SW480 (cell line): Measurements from ENCODE around the gene RBM43.
"Not testable (repeated sequence)": the region's sequence is repeated elsewhere in the genome, so short reads cannot be mapped to it uniquely, and the experiment has no call there.

Source experiments
- DNase-seq: peaks from one replicate; pipeline ENCODE4 v3.0.0-alpha.2; 2016; ENCODE audit warnings: low spot score

The RBM43 gene

DNA sequence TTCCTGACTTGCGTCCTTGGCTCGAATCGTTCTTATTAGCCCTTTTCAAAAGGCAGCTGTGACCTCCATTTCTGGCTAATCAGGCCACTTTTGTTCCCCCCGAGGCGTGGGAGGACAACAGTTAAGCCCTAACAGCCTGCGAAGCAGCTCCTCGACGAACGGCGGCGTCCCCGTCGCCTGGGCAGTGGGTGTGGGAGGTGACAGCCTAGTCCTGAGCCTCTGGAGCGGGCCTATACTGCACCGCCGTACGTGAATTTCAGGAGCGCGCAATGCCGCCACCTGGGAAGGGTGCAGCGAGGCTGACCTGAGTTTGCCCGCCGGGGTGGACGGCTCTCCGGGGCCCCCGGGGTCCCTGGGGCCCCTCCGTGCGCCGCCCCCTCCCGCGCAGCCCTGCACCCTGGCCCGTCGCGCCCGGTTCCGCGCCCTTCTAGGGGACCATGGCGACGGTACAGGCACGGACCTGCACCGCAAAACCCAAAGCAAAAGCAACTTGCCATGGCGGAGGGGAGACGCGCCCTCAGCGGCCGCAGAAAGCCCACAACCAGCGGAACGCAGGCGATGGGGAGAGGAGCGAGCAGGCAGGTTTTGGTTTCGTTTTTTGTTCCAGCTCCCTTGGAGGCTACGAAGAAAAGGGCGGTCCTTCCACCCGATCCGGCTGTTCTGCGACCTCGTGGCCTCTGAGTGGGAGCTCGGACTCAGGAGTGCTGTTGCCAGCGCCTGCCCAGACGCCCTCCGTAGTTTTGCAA lies at the start of gene RBM43:
RBM43 (minus strand) TSS at position 633 of the 746 bp plus-strand sequence; CDS start at position 497, 136 bp downstream.
- peak; percentile 88 for DNase-seq

DNA sequence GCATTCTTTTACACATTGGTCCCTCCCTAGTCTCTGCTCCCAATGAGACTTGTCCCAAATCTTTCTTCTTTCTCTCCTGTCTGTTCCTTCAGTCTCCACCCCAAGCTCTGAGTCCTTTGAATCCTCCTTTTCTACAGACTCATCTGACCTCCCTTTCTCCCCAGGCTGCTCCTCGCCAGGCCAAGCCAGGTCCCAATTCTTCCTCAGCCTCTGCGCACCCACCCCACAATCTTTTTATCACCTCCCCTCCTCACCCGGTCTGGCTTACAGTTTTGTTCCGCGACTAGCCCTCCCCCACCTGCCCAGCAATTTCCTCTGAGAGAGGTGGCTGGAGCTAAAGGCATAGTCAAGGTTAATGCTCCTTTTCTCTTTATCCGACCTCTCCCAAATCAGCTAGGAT lies 48.6 kb upstream of the RBM43 start:
- not testable (repeated sequence) for DNase-seq

DNA sequence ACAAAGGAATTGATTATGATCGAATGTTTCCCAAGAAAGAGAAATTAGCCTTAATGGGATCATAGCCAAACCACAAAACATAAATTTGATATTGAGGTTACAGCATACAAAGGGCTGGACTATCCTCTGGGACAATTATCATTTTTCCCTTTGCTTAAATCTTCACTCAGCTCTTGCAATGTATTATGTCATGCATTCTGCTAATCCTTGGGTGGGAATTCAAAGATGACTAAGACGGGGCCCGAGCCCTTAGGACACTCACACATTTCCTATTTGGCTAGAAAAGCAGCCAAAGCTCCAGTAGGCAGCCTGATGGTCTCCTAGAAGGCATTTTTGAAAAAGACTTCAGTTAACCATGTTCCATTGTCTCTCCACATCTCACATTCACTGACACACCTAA lies 45.0 kb upstream of the RBM43 start:
- DNase-seq = peak; percentile 26

DNA sequence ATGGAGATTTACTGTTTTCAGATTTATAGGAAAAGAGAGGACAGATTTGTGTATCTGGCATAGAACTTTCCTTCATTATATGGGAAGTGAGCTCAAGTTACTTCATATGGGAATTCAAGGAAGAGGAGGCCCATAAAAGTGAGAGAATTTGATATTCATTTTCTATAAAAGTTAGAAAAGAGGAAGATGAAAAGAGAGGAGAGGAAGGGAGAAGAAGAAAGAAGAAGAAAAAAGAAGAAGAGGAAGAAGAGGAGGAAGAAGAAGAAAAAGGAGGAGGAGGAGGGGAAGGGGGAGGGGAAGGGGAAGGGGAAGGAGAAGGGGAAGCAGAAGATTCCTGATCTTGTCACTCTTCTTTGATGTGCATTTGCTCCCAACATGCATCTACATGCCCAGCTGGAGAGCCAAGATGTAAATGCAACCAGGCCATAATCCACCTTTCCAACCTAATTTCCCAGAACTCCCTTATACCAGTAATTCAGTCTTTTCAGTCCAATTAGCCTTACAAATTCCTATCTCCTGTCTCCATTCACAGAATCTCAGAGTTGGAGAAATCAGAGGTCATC lies 43.5 kb upstream of the RBM43 start:
- DNase-seq = no peak

DNA sequence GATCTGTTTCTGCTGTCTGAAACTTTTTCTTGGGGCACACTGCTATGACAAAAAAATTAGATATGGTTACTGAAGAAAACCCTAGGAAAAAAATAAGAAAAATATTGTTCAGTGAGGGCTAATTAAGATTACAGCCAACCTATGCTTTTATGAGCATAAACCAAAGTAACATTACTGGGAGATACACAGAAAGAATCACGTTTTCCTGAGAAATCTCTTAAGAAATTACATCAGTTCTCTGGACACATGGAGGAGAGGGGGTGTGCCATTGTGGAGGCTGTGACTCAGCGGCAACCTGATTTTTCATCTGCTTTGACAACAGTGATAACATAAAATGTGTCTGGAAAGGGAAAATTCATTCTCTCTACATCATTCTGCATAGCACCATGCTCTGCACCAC lies 41.2 kb upstream of the RBM43 start:
- no peak for DNase-seq

DNA sequence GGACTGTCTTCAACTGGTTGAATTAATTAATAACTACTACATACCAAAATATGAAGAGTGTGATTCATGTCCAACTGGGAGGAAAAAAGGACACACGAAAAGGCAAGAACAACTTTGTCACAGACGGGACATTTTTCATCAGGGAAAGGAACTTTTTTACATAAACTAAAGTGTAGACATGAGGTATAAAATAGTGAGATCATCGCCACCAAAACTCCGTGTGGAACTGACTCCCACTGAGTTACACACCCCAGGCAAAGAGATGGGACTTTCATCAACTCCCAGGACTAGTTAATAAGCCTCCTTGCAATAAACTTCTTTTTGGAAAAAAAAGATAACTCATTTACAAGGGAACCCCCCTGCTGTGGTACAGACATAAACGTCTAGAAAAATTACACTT lies 40.7 kb upstream of the RBM43 start:
- DNase-seq = no peak

DNA sequence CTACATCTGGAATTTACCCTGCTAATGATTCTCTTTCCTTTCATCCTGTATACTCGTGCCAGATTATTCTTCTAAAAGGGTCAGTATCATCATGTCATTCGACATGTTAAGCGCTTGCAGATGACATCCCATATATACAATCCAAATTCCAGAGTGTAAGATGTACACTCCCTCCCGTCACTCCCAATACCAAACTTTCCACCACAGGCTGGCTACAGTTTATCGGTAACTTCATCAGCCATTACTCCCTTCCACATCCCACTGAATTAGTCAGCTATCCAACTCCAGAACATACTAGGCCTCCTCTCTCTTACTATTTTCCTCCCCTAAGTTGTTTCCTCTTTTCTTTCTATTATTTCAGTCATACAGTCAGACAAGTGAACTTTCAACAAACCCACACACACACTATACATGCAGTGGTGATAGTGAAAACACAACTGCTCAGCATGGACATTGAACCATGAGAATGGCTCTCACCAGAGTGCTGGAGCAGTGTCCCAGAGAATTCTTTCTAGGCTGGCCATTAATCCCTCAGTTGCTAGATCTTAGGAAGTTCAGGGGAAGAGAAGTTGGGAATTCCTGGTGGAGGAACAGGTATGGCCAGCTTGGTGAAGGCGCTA lies 38.4 kb upstream of the RBM43 start:
- no peak for DNase-seq

DNA sequence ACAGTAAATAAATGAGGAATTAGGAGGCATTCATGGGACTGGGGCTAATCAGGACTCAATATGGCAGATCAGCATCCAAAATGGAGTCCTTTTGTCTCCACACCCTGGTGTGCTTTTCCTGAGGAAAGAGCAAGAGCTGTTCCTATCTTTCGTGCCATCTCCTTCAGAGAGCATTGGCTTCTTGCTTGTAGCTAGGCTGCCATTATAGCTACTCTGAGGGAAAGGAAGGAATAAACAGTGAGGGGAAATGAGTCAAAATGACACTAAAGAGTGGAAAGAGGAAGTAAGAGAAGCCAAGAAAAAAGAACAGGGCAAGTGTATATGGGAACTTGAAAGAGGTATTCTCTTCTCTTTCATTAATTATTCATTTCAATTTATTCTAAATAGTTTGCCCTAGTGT lies 36.2 kb upstream of the RBM43 start:
- DNase-seq = no peak

DNA sequence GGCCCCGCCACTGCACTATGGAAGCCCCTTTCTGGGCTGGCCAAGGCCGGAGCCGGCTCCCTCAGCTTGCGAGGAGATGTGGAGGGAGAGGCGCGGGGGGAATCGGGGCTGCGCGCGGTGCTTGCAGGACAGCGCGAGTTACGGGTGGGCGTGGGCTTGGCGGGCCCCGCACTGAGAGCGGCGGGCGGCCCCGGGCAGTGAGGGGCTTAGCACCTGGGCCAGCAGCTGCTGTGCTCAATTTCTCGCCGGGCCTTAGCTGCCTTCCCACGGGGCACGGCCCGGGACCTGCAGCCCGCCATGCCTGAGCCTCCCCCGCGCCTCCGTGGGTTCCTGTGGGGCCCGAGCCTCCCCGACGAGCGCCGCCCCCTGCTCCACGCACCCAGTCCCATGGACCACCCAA lies 34.3 kb upstream of the RBM43 start:
- not testable (repeated sequence) for DNase-seq

DNA sequence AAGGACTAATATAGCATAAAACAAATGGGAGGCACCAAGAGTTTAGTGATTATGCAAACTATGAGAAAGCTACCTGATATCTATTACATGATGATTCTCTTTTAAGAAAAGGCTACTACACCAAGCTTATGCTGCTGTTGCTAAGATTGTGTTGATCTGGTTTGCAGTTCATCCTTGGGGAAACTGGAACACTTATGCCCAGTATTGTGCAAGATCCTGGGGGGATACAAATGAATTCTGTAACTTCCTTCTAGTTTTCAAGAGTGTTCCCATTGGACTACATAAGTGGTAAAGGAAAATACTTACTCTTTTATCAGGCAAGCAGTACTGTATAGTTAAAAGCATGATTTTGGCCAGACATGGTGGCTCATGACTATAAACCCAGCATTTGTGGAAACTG lies 30.9 kb upstream of the RBM43 start:
- no peak for DNase-seq

DNA sequence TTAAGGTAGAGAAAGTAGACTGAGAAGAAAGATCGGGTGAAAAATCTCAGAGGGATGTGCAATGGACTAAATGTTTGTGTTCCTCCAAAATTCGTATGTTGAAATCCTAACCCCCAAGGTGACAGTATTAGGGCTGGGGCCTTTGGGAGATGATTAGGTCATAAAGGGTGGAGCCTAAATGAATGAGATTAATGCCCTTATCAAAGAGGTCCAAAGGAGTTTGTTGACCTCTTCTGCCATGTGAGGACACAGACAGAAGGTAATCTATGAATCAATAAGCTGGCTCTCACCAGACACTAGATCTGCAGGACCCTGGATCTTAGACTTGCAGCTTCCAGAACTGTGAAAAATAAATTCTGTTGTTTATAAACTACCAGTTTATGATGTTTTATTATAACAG lies 30.5 kb upstream of the RBM43 start:
- no peak for DNase-seq

DNA sequence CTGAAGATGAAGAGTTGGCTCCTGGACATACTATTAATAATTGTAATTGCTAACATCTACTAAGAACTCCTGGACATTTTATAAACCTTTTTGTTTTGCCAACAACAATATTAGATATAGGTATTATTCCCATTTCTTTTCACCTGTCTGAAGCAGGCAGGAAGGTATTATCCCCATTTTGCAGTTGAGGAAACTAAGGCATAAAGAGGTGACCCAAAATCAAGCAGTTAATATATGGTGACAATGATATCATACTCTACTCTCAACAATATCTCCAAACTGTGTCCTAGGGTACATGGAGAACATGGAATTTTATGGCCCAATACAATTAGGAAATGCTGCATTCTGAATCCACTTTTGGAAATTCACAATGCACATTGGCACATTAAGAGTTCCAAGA lies 29.6 kb upstream of the RBM43 start:
- no peak for DNase-seq

DNA sequence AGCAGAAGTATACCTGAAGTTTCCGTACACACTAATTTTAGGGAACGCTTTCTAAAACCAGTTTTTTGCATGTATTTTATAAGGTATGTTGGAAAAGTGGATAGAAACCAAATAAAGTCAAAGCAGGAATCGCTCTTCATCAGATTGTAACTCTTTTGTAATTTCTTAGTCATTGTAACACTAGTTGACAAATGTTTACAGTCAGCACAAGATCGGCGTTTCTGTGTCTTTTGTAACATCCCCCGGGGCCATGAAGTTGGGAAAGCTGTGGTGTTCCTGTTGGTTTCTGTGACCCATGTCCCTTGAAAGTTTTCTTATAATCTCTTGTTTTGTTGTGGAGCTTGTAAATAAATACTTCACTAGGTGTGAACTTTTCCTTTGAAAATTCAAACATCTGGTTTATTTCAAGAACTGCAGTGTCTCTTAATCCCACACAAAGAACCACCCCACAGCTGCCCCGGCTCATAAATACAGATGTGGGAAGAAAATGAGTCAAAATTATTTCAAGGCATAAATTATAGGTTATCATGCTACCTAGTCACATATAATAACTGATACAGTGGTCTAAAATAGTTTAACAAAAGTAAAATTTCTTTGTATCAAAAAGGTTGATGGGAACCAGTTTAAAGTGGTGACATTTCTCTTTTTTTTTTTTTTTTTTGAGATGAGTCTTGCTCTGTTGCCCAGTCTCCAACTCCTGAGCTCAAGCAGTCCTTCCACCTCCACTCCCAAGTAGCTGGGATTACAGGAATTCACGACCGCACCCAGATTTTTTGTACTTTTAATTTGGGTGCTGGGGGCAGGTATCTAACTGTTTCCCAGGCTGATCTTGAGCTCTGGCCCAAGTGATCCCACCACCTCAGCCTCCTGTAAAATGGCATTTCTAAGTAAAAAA lies 28.6 kb upstream of the RBM43 start:
- no peak for DNase-seq

DNA sequence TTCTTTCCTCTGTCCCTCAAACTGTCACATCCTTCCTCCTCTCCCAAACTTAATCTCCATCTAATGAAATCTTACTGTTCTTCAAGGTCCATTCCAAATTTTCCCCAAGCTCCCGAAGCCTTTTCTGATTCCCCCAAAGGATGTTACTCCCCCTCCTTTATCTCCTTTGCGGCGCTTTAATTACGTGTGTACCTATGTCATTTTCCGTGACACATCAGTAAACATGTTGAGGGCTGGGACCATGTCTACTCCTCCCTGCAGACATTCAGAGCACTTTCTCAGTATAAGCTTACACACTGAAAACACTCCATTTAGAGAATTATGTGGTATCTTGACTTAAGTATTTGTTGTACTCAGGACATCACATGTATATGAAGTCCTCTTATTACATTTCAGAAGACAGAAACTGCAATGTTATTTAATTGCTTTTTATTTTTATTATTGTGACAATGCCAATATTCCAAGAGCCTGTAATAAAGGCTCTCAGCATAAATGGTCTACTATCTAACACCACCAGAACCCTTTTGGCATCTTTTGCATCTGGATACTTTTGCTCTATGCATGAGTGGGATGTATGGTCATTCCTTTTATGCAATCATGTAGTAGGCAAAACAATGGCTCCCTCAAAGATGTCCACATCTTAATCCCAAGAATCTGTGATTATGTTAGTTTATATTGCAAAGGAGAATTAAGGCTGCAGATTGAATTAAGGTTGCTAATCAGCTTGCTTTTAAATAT lies 26.0 kb upstream of the RBM43 start:
- DNase-seq = no peak

DNA sequence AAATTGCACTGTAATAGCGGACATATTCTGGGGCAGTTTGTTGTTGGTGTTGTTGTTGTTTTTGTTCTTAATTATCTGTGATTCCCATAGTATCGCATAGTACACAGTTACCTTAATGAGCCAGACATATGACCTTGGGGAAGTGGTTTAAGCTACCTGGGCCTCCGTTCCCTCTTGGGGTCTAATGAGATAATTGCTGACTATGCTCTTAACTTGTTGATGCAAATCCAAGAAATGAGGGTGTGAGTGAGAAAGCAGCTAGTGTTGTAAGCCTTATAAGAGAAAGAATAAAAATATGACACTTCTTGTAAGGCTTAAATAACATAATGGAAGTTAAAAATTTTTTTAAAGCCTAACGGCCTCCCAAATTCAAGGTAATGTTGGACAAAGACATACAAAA lies 20.7 kb upstream of the RBM43 start:
- DNase-seq = no peak

DNA sequence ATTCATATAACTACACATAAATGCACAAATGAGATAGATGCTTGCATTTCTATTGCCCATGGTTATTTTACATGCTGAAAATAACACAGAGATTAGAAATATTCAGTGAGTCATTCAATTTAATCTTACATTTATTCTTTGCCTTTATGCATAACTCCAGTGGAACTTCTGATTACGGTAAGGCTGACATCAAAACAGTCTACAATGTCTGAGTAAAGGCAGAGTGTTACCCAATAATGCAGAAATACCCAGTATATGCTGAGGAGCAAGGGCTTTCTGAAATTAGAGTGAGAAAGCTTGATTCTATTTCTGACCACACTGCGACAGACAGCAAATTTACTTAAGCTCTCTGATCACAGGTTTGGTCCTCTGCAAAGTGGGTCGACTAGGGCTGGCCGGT lies 18.6 kb upstream of the RBM43 start:
- no peak for DNase-seq

DNA sequence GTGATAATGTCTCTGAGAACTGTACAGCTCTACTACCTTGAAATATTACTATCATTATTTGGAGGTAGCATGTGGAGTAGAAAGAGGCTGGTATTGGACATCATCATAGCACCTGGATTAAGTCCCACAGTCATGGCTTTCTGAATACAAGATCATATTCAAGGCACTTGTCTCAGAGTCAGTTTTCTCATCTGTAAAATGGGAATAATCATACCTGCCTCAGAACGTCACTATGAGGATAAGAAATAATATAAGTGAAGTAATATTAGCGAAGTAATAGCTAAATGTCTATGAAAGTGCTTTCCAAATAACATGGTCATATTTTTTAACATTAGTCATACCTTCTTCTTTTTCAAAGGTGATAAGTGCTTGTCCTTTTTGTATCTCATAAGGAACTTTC lies 16.8 kb upstream of the RBM43 start:
- no peak for DNase-seq

DNA sequence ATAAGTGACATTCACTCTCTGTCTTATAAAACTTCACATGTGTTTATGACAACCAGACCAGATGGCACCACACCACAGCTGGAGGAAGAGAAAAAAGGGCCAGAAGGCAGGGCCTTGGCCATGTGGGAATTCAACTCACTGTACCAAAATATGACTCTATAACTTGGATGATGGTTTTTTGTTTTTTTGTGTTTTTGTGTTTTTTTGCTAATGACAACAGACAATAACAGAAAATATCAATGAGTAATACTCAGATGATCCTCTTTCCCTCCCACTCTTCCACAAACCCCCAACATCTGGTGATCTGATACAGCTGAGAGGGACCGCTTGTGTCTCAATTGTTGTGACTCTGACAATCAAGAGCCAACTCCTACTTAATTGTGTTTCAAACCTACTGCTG lies 15.4 kb upstream of the RBM43 start:
- no peak for DNase-seq

DNA sequence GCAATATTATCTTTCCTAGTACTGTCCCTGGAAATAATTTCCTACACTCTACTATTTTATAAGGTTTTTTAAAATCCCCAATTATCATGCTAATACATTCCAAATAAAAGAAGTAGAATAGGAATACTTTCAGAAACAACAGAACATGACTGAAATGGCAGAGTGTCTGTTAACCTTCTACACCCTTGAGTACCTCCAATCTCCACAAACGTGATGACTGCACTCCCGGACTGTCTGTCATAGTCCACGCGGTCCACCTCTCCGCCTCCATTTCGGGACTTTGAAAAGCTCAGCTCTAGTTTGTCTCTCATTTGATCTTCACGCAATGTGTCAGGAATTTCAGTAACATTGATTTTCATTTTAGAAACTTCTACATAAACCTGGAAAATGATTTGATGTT lies 13.6 kb upstream of the RBM43 start:
- DNase-seq = no peak

DNA sequence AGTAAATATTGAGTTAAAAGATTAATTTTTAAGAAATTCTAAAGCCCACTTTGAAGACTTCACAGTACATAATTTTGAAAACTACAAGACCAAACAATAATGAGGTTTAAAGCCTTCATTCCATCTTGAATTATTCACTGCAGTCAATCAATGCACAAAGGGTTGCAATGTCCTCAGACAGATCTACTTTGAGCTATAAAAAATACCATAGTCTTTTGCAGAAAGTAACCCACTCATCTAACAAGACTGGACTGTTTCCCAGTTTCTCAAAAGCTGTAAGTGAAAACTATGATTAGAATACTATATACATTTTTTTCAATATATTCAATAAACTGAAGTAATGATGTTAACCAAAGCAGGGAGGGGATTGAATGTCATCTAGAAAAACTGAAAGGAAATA lies 10.2 kb upstream of the RBM43 start:
- DNase-seq = no peak

DNA sequence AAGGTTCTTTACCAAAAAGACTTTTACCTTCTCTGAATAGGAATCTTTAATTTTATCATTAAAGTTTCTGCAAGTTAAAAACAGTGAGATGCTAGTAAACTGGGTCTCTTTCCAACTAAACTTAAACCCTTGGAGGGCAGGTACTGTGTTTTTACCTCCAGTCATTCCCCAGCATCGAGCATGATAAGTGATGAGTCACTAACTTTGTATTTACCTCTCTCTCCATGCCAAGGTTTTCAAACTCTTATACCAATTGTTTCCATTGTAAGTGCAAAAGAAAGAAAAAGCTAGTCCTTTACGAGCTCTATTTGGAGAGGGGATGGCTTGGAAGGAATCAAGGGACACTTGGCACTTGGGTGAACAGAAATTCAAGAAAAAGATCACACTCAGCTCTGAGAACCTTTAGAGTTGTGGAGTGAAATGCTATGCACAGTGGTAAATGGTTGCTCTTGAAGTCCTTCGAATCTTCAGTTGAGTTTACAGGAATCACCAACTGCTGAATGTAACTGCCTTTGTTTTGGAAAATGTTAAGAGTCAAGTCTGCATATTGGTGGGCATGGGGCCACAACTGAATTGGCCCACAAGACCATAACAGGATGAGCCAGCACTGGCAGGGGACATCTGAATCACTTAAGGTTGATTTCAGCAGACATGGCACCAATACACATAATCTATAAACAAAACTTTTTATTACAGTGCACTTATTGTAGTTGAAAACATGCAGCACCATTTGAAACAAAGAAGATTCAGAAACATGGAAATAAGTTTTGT lies 8.3 kb upstream of the RBM43 start:
- no peak for DNase-seq
